Subcutaneous adipose tissue (tissue), 4 donors: ENCODE measurements around the gene WWOX. TPM values are rescaled to one million over a fixed set of nuclear protein-coding genes. Genes with fewer than 3 reads are reported as not detected.

Experiments used
- total RNA-seq, 4 donors: library from RNA; depleted of rRNA; stranded (reverse); fragments of >200 nt; gene quantifications; one replicate each; pipeline ENCODE4 v1.1.0, GENCODE V29; 2016
- TF ChIP-seq, protein P1 (sequence below): fragments of 450-650 bp; IDR thresholded peaks from one replicate; pipeline ENCODE4 v1.5.1; 2016; ENCODE audit warnings: low read depth, mild to moderate bottlenecking, control low read depth, antibody characterized with exemption, moderate library complexity

The WWOX gene
- total RNA-seq, 4 donors from 2014 or later: 31.4 to 67.8 (median 46.0) TPM

DNA sequence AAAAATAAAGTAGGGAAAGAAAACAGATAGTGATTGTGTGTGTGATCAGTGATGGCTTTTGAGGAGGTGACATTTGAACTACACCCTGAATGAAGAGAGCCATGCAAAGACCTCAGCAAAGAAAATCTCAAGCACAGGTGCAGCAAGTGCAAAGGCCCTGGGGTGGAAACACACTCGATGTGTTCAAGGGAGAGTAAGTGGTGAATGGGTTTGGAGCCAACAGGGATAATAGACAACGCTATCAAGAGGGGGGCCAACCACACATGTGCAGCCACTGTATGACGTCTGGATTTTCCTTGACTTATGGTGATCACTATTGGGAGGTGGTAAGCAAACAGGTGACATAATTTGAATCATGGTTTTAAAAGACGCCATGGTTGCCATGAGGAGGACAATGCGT is 564.2 kb downstream of the WWOX start:
- TF ChIP-seq, protein P1, sequence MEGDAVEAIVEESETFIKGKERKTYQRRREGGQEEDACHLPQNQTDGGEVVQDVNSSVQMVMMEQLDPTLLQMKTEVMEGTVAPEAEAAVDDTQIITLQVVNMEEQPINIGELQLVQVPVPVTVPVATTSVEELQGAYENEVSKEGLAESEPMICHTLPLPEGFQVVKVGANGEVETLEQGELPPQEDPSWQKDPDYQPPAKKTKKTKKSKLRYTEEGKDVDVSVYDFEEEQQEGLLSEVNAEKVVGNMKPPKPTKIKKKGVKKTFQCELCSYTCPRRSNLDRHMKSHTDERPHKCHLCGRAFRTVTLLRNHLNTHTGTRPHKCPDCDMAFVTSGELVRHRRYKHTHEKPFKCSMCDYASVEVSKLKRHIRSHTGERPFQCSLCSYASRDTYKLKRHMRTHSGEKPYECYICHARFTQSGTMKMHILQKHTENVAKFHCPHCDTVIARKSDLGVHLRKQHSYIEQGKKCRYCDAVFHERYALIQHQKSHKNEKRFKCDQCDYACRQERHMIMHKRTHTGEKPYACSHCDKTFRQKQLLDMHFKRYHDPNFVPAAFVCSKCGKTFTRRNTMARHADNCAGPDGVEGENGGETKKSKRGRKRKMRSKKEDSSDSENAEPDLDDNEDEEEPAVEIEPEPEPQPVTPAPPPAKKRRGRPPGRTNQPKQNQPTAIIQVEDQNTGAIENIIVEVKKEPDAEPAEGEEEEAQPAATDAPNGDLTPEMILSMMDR: no peak

DNA sequence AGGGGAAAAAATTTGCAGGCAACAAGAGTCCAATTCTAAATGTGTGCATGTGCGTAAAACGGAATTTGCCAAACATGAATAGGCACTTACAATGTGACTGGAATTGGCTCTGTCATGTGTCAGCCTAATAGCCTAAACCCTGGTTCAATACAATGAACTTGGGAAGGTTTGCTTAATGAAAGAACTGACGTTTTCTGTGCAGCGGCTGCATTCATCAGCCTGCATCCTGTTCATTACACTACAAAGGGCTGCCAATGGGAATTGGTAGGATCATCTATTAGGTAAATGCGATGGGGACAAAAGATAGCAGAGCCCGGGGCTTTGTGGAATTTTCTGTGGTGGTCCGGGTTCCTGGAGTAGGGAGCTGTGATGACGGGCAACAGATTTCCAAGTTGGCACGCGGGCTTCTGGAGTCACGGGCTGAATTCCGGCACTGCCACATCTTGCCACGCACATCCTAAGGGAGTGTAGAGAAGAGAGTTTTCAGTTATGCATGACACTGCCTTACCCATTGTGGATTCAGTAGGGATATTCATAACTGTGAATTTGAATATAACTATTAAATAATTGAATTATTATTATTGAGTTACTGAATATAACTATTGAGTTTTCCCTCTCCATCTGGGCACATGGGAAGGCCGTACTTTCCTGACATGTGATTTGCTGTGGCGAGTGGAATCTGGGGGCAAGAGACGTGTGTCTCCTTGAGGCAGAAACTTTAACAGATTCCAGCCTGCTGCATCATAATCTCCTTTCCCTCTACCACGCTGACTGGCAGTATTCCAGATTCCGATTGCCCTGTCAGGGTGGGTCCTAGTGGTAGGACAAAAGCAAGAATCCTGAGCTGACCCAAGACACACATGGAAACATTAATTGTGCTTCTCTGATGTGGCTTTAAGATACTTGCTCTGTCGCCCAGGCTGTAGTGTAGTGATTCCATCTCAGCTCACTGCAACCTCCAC is 565.6 kb downstream of the WWOX start:
- TF ChIP-seq, protein P1: no peak

DNA sequence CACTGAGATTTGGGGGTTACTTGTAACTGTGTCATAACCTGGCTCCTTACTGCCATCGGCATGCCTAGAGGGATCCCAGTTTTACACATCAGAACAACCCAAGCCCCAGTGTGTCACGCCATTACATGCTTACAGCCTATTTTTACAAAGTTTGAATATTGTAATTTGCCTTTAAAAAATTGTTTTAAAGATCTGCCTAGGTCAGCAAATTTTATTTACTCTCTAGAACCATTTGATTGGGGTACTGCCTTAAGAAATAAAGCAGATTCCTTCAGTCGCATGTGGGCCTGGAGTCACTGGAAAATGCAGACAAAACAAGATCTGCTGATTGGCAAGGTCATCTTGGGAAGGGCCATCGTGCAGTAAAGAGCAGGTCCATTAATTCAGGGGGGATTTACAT is 566.9 kb downstream of the WWOX start:
- TF ChIP-seq, protein P1: no peak

DNA sequence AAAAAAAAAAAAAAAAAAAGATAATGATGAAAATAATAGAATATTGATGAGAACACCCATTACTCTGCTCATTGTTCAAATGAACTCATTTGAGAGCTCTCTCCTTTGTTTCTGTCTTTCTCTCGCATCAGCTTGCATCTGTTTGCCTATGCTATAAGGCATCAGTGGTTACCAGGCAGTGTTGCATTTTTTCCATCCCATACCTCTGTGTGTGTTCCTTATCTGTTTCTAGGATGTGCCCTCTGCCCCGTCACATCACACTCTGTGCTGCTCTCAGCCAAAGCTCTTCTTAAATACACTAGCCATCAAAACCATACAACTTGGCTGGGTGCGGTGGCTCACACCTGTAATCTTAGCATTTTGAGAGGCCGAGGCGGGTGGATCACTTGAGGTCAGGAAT is 568.2 kb downstream of the WWOX start:
- TF ChIP-seq, protein P1: no peak

DNA sequence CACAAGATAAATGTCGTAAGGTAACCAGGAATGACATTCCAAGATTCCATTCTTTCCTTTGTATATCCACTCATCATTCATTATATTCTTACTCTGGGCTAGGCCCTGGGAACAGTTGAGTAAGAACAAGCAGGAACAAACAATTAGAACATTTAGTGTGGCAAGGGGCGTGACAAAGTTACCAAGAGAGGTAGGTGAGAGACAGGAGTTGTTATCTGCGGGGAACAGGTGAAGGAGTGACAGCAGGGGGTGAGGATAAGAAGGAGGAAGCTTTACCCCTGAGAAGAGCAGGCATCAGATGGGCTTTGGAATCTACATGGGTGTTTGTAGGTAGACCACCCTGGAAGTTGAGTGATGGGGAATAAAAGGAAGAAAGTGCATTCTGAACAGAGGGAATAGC is 568.9 kb downstream of the WWOX start:
- TF ChIP-seq, protein P1: no peak

DNA sequence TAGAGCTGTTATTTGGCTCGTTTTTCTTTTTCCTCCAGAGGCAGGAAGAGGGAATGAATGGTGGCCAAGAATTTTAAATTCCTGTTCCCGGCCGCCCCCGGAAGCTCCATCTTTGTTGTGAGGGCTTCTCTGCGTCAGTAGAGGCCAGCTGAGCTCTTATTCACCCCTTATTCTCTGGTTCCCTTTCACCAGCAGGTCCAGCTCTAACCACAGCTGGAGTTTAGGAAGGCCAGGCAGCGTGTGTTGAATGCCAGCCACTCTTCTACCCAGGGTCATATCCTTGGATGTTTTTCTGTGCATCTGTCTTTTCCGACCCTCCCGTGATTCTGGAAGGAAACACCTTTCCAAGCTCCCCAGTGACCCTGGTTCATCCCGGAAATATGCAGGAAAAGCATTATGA is 570.5 kb downstream of the WWOX start:
- TF ChIP-seq, protein P1: no peak

DNA sequence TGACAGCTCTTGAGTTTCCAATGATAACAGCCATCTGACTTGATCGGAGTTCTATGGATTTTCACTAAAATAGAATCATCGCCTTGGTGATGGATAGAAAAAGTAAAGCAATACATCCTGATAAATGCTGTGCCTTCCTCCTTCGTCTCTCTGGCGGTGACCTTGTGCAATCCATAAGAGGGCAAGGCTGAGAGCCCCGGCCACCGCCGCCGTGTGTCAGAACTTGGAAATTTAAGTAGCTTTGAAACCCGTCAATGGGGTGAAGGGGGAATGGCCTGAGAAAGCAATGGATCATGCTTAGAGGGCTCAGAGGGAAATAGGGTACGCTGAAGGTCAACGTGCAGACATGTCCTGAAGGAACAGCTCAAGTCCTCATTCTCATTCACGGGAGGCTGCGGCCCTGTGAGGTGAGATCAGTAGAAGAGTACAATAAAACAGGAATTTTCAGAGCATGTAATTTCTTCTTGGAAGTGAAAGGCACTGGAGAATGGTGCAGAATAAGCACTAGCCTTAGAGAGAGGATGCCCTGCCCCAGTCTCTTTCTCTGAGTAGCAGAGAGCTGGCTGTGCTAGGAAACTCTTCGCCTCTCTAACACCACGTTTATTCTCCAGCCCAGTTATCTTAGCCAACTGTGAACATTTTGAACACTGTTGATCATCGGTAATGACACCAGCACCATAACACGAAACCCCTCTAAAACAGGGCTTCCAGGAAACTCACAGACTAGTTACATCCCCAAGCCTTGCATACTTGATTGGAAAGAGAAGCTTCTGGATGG is 573.5 kb downstream of the WWOX start:
- TF ChIP-seq, protein P1: no peak
